Neural progenitor cell (in vitro differentiated cells): ENCODE results near the gene DLL4.

ENCODE experiments used
- EZH2 ChIP-seq: fragments of 200-600 bp; sonication (generic); IDR thresholded peaks from 2 replicates; pipeline ENCODE4 v1.6.1; 2017; ENCODE audit warnings: antibody characterized with exemption, mild to moderate bottlenecking, moderate library complexity
- TF ChIP-seq, protein P1 (sequence below): fragments of 200-600 bp; sonication (generic); IDR thresholded peaks from 2 replicates; pipeline ENCODE4 v1.5.1; 2017; ENCODE audit warnings: antibody characterized with exemption, mild to moderate bottlenecking

- TF ChIP-seq, protein P1, sequence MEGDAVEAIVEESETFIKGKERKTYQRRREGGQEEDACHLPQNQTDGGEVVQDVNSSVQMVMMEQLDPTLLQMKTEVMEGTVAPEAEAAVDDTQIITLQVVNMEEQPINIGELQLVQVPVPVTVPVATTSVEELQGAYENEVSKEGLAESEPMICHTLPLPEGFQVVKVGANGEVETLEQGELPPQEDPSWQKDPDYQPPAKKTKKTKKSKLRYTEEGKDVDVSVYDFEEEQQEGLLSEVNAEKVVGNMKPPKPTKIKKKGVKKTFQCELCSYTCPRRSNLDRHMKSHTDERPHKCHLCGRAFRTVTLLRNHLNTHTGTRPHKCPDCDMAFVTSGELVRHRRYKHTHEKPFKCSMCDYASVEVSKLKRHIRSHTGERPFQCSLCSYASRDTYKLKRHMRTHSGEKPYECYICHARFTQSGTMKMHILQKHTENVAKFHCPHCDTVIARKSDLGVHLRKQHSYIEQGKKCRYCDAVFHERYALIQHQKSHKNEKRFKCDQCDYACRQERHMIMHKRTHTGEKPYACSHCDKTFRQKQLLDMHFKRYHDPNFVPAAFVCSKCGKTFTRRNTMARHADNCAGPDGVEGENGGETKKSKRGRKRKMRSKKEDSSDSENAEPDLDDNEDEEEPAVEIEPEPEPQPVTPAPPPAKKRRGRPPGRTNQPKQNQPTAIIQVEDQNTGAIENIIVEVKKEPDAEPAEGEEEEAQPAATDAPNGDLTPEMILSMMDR, result no peak
- no peak for TF ChIP-seq EZH2
Observed at GRCh38 chr15:40942878-40943277, 13.7 kb downstream of the DLL4 start.
